Measurements from ENCODE around the gene LRSAM1.

Gene LRSAM1

GRCh38 chr9:127424676-127424999, 26.7 kb upstream of the LRSAM1 start:
- no peak for DNase-seq (ENCODE audit: low read depth in 1 of 2, low spot score in 1 of 2)

GRCh38 chr9:127426756-127427155, 24.6 kb upstream of the LRSAM1 start:
- DNase-seq (ENCODE audit: low read depth in 1 of 2, low spot score in 1 of 2): no peak

- DNase-seq (ENCODE audit: low read depth in 1 of 2, low spot score in 1 of 2): no peak
Measured at GRCh38 chr9:127428348-127428747, 23.0 kb upstream of the LRSAM1 start.

GRCh38 chr9:127430415-127430814, 20.9 kb upstream of the LRSAM1 start:
- no peak for DNase-seq (ENCODE audit: low read depth in 1 of 2, low spot score in 1 of 2)

GRCh38 chr9:127437497-127438264, 13.6 kb upstream of the LRSAM1 start:
- DNase-seq (ENCODE audit: low read depth in 1 of 2, low spot score in 1 of 2): no peak

GRCh38 chr9:127438394-127438793, 12.9 kb upstream of the LRSAM1 start:
- no peak for DNase-seq (ENCODE audit: low read depth in 1 of 2, low spot score in 1 of 2)

GRCh38 chr9:127444283-127444920, 6.9 kb upstream of the LRSAM1 start:
- no peak for DNase-seq (ENCODE audit: low read depth in 1 of 2, low spot score in 1 of 2)

GRCh38 chr9:127444921-127445850, 6.1 kb upstream of the LRSAM1 start:
- DNase-seq (ENCODE audit: low read depth in 1 of 2, low spot score in 1 of 2): no peak

- DNase-seq (ENCODE audit: low read depth in 1 of 2, low spot score in 1 of 2): no peak
Measured at GRCh38 chr9:127445851-127446712, 5.2 kb upstream of the LRSAM1 start.

GRCh38 chr9:127446713-127447415, 4.4 kb upstream of the LRSAM1 start:
- DNase-seq (ENCODE audit: low read depth in 1 of 2, low spot score in 1 of 2): no peak

GRCh38 chr9:127447416-127448111, 3.7 kb upstream of the LRSAM1 start:
- DNase-seq (ENCODE audit: low read depth in 1 of 2, low spot score in 1 of 2): no peak

GRCh38 chr9:127448112-127448805, 3.1 kb upstream of the LRSAM1 start:
- no peak for DNase-seq (ENCODE audit: low read depth in 1 of 2, low spot score in 1 of 2)

- no peak for DNase-seq (ENCODE audit: low read depth in 1 of 2, low spot score in 1 of 2)
Measured at GRCh38 chr9:127449332-127449966, 1.9 kb upstream of the LRSAM1 start.

- DNase-seq (ENCODE audit: low read depth in 1 of 2, low spot score in 1 of 2): no peak
Measured at GRCh38 chr9:127450243-127450760, 1.0 kb upstream of the LRSAM1 start.

GRCh38 chr9:127451608-127451857, 223 bp downstream of the LRSAM1 start:
- no peak for DNase-seq (ENCODE audit: low read depth in 1 of 2, low spot score in 1 of 2)

GRCh38 chr9:127451858-127452656, 747 bp downstream of the LRSAM1 start:
- DNase-seq (ENCODE audit: low read depth in 1 of 2, low spot score in 1 of 2): no peak

- DNase-seq (ENCODE audit: low read depth in 1 of 2, low spot score in 1 of 2): no peak
Measured at GRCh38 chr9:127452691-127453090, 1.4 kb downstream of the LRSAM1 start.

Measured in activated CD4-positive, alpha-beta T cell treated with anti-CD3 and anti-CD28 coated beads, Interleukin-2, amount 50 U/mL, for 24 hours (primary cell).